Activated T-helper 1 cell treated with Interleukin-2 at 50 U/mL for 16 hours (primary cell): ENCODE data around the gene XPR1.

Source experiments
- DNase-seq: peaks from one replicate; pipeline ENCODE4 v3.0.0-alpha.2; 2020; ENCODE audit warnings: low read depth

The XPR1 gene

GRCh38 chr1:180631766-180632325 lies at the start of gene XPR1:
TSS of gene XPR1 (plus strand) at chr1:180632022. CDS start at chr1:180632202, 180 bp downstream.
- DNase-seq = peak; percentile 95

GRCh38 chr1:180584869-180585268 lies 47.0 kb upstream of the XPR1 start:
- DNase-seq = no peak

- DNase-seq = no peak
Observed at GRCh38 chr1:180585994-180586359, 45.8 kb upstream of the XPR1 start.

- DNase-seq = no peak
Observed at GRCh38 chr1:180586671-180587155, 45.1 kb upstream of the XPR1 start.

GRCh38 chr1:180588121-180588520 lies 43.7 kb upstream of the XPR1 start:
- no peak for DNase-seq

- no peak for DNase-seq
Observed at GRCh38 chr1:180590889-180591288, 40.9 kb upstream of the XPR1 start.

GRCh38 chr1:180593382-180593781 lies 38.4 kb upstream of the XPR1 start:
- DNase-seq = no peak

GRCh38 chr1:180594723-180595122 lies 37.1 kb upstream of the XPR1 start:
- no peak for DNase-seq

- DNase-seq = no peak
Observed at GRCh38 chr1:180595966-180596365, 35.9 kb upstream of the XPR1 start.

GRCh38 chr1:180597520-180597919 lies 34.3 kb upstream of the XPR1 start:
- no peak for DNase-seq

- no peak for DNase-seq
Observed at GRCh38 chr1:180598333-180598974, 33.4 kb upstream of the XPR1 start.

- DNase-seq = no peak
Observed at GRCh38 chr1:180600343-180600742, 31.5 kb upstream of the XPR1 start.

GRCh38 chr1:180601512-180601911 lies 30.3 kb upstream of the XPR1 start:
- no peak for DNase-seq

- DNase-seq = no peak
Observed at GRCh38 chr1:180603223-180603849, 28.5 kb upstream of the XPR1 start.

- DNase-seq = no peak
Observed at GRCh38 chr1:180603850-180604226, 28.0 kb upstream of the XPR1 start.

- no peak for DNase-seq
Observed at GRCh38 chr1:180606155-180606554, 25.7 kb upstream of the XPR1 start.

GRCh38 chr1:180609643-180610555 lies 21.9 kb upstream of the XPR1 start:
- no peak for DNase-seq

- DNase-seq = no peak
Observed at GRCh38 chr1:180610556-180611015, 21.2 kb upstream of the XPR1 start.

- no peak for DNase-seq
Observed at GRCh38 chr1:180611016-180611930, 20.5 kb upstream of the XPR1 start.

GRCh38 chr1:180612632-180613031 lies 19.2 kb upstream of the XPR1 start:
- DNase-seq = no peak

- DNase-seq = no peak
Observed at GRCh38 chr1:180614730-180615129, 17.1 kb upstream of the XPR1 start.
